Parathyroid adenoma (tissue), 2 donors: ENCODE measurements around the gene IFT80.
"Not testable (repeated sequence)": the region's sequence is repeated elsewhere in the genome, so short reads cannot be mapped to it uniquely, and the experiment has no call there.

Experiments
- H2AFZ ChIP-seq: fragments of 300-600 bp; sonication (generic); one replicate; pipeline ENCODE4 v1.7.0; 2017; ENCODE audit warnings: antibody characterized with exemption, mild to moderate bottlenecking
- H3K27ac ChIP-seq: fragments of 300-600 bp; sonication (generic); one replicate; pipeline ENCODE4 v1.7.0; 2017
- H3K27me3 ChIP-seq: fragments of 300-600 bp; sonication (generic); one replicate; pipeline ENCODE4 v1.7.0; 2017; ENCODE audit warnings: low read length; ENCODE audit not compliant: control insufficient read depth, insufficient read depth
- H3K36me3 ChIP-seq: fragments of 300-600 bp; sonication (generic); one replicate; pipeline ENCODE4 v1.7.0; 2017; ENCODE audit warnings: low read length; ENCODE audit not compliant: control insufficient read depth, insufficient read depth
- H3K4me1 ChIP-seq: fragments of 300-600 bp; sonication (generic); one replicate; pipeline ENCODE4 v1.7.0; 2017; ENCODE audit warnings: control low read depth
- H3K4me2 ChIP-seq: fragments of 300-600 bp; sonication (generic); one replicate; pipeline ENCODE4 v1.7.0; 2017; ENCODE audit warnings: low read length
- H3K4me3 ChIP-seq: fragments of 300-600 bp; sonication (generic); one replicate; pipeline ENCODE4 v1.7.0; 2017; ENCODE audit warnings: low read depth, low read length
- H3K79me2 ChIP-seq: fragments of 300-600 bp; sonication (generic); one replicate; pipeline ENCODE4 v1.7.0; 2017; ENCODE audit warnings: control low read depth
- H3K9ac ChIP-seq: fragments of 300-600 bp; sonication (generic); one replicate; pipeline ENCODE4 v1.7.0; 2017; ENCODE audit warnings: mild to moderate bottlenecking
- H3K9me3 ChIP-seq: fragments of 300-600 bp; sonication (generic); one replicate; pipeline ENCODE4 v1.7.0; 2017; ENCODE audit warnings: low read length; ENCODE audit not compliant: control insufficient read depth
- CTCF ChIP-seq: fragments of 300-600 bp; sonication (generic); IDR thresholded peaks from one replicate; pipeline ENCODE4 v1.7.0; 2017; ENCODE audit warnings: antibody characterized with exemption, mild to moderate bottlenecking
- donor health status: primary hyperparathyroidism.

The IFT80 gene

DNA sequence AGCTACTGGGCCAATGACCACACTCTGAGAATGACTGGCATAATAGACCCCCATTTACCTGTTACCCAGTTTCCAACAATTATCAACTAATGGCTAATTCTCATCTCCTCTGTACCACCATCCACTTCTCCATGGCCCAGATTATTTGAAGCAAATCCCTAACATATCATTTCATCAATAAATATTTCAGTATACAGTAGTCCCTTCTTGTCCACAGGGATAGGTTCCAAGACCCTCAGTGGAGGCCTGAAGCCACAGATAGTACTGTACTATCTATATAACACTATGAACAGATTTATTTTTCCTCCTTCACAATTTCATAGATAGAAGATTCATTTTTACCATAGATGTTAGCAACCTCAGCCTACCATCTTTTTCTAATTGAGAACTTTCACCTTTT is 68.3 kb downstream of the IFT80 start:
- Histone ChIP-seq H3K4me2 (no peak overlapping the region), H3K4me1 (no peaks in the 10 kb centered on the region), H3K27me3 (no peaks in the 10 kb centered on the region), H3K79me2 (no peaks in the 10 kb centered on the region), H2AFZ (no peak overlapping the region), H3K27ac (no peak overlapping the region), H3K4me3 (no peak overlapping the region), H3K9me3 (peaks cover 3% of the 10 kb centered on the region), H3K9ac (no peak overlapping the region), H3K36me3 (no peaks in the 10 kb centered on the region)
- TF ChIP-seq CTCF = no peak

- no peak overlapping the region for H3K9ac ChIP-seq
- no peak overlapping the region for H3K27ac ChIP-seq
- H3K27me3 ChIP-seq = no peaks in the 10 kb centered on the region
- H3K36me3 ChIP-seq = no peaks in the 10 kb centered on the region
- no peak for TF ChIP-seq CTCF
- H3K79me2 ChIP-seq = no peaks in the 10 kb centered on the region
- H3K4me1 ChIP-seq = no peaks in the 10 kb centered on the region
- H3K4me3 ChIP-seq = no peak overlapping the region
- H3K9me3 ChIP-seq = peaks cover 3% of the 10 kb centered on the region
- H2AFZ ChIP-seq = no peak overlapping the region
- no peak overlapping the region for H3K4me2 ChIP-seq
Measured at GRCh38 chr3:160330109-160330508, 68.9 kb downstream of the IFT80 start.

DNA sequence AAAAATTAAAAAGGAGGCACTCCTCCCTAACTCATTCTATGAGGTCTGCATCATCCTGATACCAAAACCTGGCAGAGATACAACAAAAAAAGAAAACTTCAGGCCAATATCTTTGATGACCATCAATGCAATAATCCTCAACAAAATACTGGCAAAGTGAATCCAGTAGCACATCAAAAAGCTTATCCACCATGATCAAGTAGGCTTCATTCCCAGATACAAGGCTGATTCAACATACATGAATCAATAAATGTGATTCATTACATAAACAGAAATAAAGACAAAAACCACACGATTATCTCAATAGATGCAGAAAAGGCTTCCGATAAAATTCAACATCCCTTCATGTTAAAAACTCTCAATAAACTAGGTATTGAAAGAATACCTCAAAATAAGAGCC is 72.7 kb downstream of the IFT80 start:
- not testable (repeated sequence) for H3K4me1 ChIP-seq, H2AFZ ChIP-seq, H3K79me2 ChIP-seq, H3K27me3 ChIP-seq, H3K4me2 ChIP-seq, H3K9ac ChIP-seq, H3K4me3 ChIP-seq, H3K36me3 ChIP-seq, H3K27ac ChIP-seq, H3K9me3 ChIP-seq

DNA sequence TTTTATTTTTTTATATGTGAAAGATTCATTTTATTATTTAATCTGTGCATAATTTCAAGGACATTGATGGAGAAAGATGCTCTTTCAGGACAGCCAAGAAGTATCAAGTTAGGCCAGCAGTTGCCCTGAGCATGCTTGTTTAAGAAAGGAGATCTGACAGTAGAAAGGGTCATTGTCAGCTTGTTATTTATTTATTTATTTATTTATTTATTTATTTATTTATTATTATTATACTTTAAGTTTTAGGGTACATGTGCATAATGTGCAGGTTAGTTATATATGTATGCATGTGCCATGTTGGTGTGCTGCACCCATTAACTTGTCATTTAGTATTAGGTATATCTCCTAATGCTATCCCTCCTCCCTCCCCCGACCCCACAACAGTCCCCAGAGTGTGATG is 77.2 kb downstream of the IFT80 start:
- not testable (repeated sequence) for H3K27me3 ChIP-seq, H3K79me2 ChIP-seq, H3K4me1 ChIP-seq, H3K9ac ChIP-seq, H3K4me2 ChIP-seq, H3K4me3 ChIP-seq, H3K36me3 ChIP-seq, H3K27ac ChIP-seq, H2AFZ ChIP-seq, H3K9me3 ChIP-seq

- Histone ChIP-seq H2AFZ (no peak overlapping the region), H3K9ac (no peak overlapping the region), H3K27me3 (no peaks in the 10 kb centered on the region), H3K4me1 (no peaks in the 10 kb centered on the region), H3K79me2 (no peaks in the 10 kb centered on the region), H3K4me2 (no peak overlapping the region), H3K36me3 (peaks cover 3% of the 10 kb centered on the region), H3K9me3 (no peaks in the 10 kb centered on the region), H3K27ac (no peak overlapping the region), H3K4me3 (no peak overlapping the region)
- TF ChIP-seq CTCF = no peak
Measured at GRCh38 chr3:160319322-160319721, 79.7 kb downstream of the IFT80 start.

- H3K36me3 ChIP-seq = peaks cover 3% of the 10 kb centered on the region
- no peaks in the 10 kb centered on the region for H3K9me3 ChIP-seq
- no peak overlapping the region for H3K27ac ChIP-seq
- no peak overlapping the region for H3K4me3 ChIP-seq
- H2AFZ ChIP-seq = no peak overlapping the region
- H3K27me3 ChIP-seq = no peaks in the 10 kb centered on the region
- TF ChIP-seq CTCF = no peak
- H3K79me2 ChIP-seq = no peaks in the 10 kb centered on the region
- no peak overlapping the region for H3K9ac ChIP-seq
- H3K4me2 ChIP-seq = no peak overlapping the region
- no peaks in the 10 kb centered on the region for H3K4me1 ChIP-seq
Measured at GRCh38 chr3:160314995-160315394, 84.0 kb downstream of the IFT80 start.
